Measurements from ENCODE around the gene TBX5.

Gene TBX5

GRCh38 chr12:114403690-114404066, 2.3 kb downstream of the TBX5 start:
- Histone ChIP-seq H3F3A (ENCODE audit: control insufficient read depth, insufficient read depth) (no peaks in the 10 kb centered on the region), H3K9me2 (replicated peaks; ENCODE audit: control insufficient read depth, low read length) (no peaks in the 10 kb centered on the region), H3K4me1 (ENCODE audit: control insufficient read depth, low read length) (no peaks in the 10 kb centered on the region), H3K27ac (ENCODE audit: low read depth, low read length) (no peak overlapping the region), H3K36me3 (ENCODE audit: control insufficient read depth, low read length) (no peaks in the 10 kb centered on the region), H3K79me2 (ENCODE audit: control insufficient read depth, low read length) (no peaks in the 10 kb centered on the region), H3K9me3 (ENCODE audit: control insufficient read depth, insufficient read depth, low read length) (no peaks in the 10 kb centered on the region), H3K27me3 (ENCODE audit: control insufficient read depth, low read length) (no peaks in the 10 kb centered on the region), H3K4me2 (ENCODE audit: low read length) (no peak overlapping the region), H3K4me3 (ENCODE audit: low read length) (no peak overlapping the region), H4K20me1 (ENCODE audit: control insufficient read depth, insufficient read depth, low read depth, low read length) (no peaks in the 10 kb centered on the region)
- TF ChIP-seq EZH2phosphoT487 (IDR thresholded peaks at IDR 0.05; ENCODE audit: borderline replicate concordance, low read length): no peak
- TF ChIP-seq, protein P1, sequence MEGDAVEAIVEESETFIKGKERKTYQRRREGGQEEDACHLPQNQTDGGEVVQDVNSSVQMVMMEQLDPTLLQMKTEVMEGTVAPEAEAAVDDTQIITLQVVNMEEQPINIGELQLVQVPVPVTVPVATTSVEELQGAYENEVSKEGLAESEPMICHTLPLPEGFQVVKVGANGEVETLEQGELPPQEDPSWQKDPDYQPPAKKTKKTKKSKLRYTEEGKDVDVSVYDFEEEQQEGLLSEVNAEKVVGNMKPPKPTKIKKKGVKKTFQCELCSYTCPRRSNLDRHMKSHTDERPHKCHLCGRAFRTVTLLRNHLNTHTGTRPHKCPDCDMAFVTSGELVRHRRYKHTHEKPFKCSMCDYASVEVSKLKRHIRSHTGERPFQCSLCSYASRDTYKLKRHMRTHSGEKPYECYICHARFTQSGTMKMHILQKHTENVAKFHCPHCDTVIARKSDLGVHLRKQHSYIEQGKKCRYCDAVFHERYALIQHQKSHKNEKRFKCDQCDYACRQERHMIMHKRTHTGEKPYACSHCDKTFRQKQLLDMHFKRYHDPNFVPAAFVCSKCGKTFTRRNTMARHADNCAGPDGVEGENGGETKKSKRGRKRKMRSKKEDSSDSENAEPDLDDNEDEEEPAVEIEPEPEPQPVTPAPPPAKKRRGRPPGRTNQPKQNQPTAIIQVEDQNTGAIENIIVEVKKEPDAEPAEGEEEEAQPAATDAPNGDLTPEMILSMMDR (IDR thresholded peaks at IDR 0.05; ENCODE audit: low read depth, low read length, poor library complexity, severe bottlenecking): no peak

DNA sequence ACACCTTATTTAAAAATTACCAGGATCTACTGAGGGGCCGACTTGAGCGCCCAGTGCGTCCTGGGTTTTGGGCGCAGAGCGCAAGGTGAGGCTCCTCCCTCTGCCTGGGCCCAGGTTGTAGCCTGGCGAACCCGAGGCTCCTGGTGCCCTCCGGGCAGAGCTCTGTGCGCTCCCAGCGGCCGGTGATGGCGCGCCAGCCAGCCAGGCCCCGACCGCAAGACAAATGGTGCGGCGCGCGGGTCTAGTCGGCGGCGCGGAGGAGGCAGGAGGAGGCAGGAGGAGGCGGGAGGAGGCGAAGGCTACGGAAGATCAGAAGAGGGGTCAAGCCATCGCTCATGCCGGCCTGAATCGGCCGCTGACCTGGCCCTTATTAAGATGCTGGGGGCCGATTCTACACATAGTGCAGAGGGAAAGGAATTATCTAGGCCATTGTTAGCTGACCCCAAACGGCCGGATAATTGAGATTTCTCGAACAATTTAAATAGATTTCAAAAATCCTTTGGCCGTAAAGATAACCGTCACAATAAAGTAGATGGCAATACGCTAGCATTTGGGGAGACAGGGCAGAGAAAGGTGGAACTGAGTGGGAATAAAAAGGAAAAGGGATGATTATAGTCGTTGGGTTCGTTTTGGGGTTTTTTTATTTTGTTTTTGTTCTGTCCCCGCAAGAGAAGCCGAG, 2.8 kb downstream of the TBX5 start:
- H3K4me3 ChIP-seq (ENCODE audit: low read length): no peak overlapping the region

GRCh38 chr12:114402084-114402717, 3.7 kb downstream of the TBX5 start:
- Histone ChIP-seq H3K4me1 (ENCODE audit: control insufficient read depth, low read length) (no peaks in the 10 kb centered on the region), H3K27ac (ENCODE audit: low read depth, low read length) (no peak overlapping the region), H3K9me2 (replicated peaks; ENCODE audit: control insufficient read depth, low read length) (no peaks in the 10 kb centered on the region), H3K27me3 (ENCODE audit: control insufficient read depth, low read length) (0 out of 2 replicates have a peak, but pooled peaks cover 1% of the 10 kb centered on the region), H3K4me2 (ENCODE audit: low read length) (no peak overlapping the region), H3K36me3 (ENCODE audit: control insufficient read depth, low read length) (no peaks in the 10 kb centered on the region), H3K9me3 (ENCODE audit: control insufficient read depth, insufficient read depth, low read length) (no peaks in the 10 kb centered on the region), H3K4me3 (ENCODE audit: low read length) (no peak overlapping the region), H3F3A (ENCODE audit: control insufficient read depth, insufficient read depth) (no peaks in the 10 kb centered on the region), H3K79me2 (ENCODE audit: control insufficient read depth, low read length) (no peaks in the 10 kb centered on the region), H4K20me1 (ENCODE audit: control insufficient read depth, insufficient read depth, low read depth, low read length) (no peaks in the 10 kb centered on the region)
- TF ChIP-seq, protein P1 (IDR thresholded peaks at IDR 0.05; ENCODE audit: low read depth, low read length, poor library complexity, severe bottlenecking): no peak
- no peak for TF ChIP-seq EZH2phosphoT487 (IDR thresholded peaks at IDR 0.05; ENCODE audit: borderline replicate concordance, low read length)

More for the DNA sequence above, 2.8 kb downstream of the TBX5 start:
- H3K36me3 ChIP-seq (ENCODE audit: control insufficient read depth, low read length): no peaks in the 10 kb centered on the region
- H4K20me1 ChIP-seq (ENCODE audit: control insufficient read depth, insufficient read depth, low read depth, low read length): no peaks in the 10 kb centered on the region
- no peaks in the 10 kb centered on the region for H3K4me1 ChIP-seq (ENCODE audit: control insufficient read depth, low read length)
- no peaks in the 10 kb centered on the region for H3K27me3 ChIP-seq (ENCODE audit: control insufficient read depth, low read length)
- no peak overlapping the region for H3K4me2 ChIP-seq (ENCODE audit: low read length)
- H3F3A ChIP-seq (ENCODE audit: control insufficient read depth, insufficient read depth): no peaks in the 10 kb centered on the region
- H3K27ac ChIP-seq (ENCODE audit: low read depth, low read length): no peak overlapping the region
- TF ChIP-seq, protein P1 (IDR thresholded peaks at IDR 0.05; ENCODE audit: low read depth, low read length, poor library complexity, severe bottlenecking): no peak
- TF ChIP-seq EZH2phosphoT487 (IDR thresholded peaks at IDR 0.05; ENCODE audit: borderline replicate concordance, low read length): no peak
- no peaks in the 10 kb centered on the region for H3K9me2 ChIP-seq (replicated peaks; ENCODE audit: control insufficient read depth, low read length)
- H3K9me3 ChIP-seq (ENCODE audit: control insufficient read depth, insufficient read depth, low read length): no peaks in the 10 kb centered on the region
- H3K79me2 ChIP-seq (ENCODE audit: control insufficient read depth, low read length): no peaks in the 10 kb centered on the region

All from DOHH2 (cell line).